COR-L47 (cell line): ENCODE data around the gene RALGAPB.
"Not testable (repeated sequence)": the region's sequence is repeated elsewhere in the genome, so short reads cannot be mapped to it uniquely, and the experiment has no call there.

ENCODE experiments used
- DNase-seq: peaks from one replicate; lab custom pipeline; 2025; lab: John Stamatoyannopoulos, UW

Gene RALGAPB

DNA sequence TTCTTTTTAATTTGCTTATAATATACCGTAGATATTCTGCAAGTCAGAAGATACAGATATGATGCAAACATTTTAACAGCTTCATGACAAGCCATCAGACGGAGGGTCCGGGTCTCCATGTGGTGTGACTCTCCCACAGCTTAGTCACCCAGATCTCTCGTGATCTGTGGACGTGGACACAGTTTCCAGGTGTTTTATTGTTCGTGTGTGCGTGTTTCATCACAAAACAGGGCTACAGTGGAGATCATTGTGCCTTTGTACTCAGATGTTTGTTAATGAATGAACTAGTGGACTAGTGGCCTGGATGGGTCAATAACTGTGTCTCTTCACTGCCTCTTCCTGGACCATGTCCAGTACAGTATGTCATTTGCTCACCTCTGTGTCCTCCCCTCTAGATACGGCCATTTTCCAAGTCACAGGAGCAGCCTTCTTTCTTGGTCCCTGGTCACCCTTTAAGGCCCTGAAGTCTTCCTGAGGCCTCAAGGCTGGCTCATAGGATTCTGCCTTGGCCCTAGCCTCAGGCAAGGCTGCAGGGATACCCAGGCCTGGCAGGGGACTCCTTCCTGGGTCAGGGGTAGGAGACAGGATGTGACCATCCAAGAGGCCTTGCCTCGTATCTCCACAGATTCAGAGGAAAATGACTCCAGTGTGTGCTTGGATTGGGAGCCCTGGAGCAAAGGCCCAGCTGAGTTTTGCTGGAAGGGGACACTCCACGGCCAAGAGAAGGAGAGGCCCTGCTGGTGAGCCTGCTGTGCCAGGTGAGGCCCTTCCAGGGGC lies 112.9 kb downstream of the RALGAPB start:
- no peak for DNase-seq

DNA sequence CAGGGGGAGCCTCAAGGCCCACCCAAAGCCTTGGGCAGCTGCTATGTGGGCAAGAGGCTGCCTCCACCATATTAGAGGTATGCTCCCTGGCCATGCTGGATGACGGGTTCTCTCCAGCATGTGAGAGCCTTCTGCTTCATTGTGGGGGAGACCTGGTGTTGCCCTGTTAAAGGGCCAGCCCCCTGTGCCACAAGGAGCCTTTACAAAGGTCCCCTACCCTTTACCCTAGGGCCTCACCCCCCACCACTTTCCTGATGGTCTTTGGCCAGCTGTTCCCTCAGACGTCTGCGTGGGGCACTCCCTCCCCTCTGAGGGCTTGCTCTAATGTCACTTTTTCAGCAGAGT lies 113.5 kb downstream of the RALGAPB start:
- DNase-seq = no peak

DNA sequence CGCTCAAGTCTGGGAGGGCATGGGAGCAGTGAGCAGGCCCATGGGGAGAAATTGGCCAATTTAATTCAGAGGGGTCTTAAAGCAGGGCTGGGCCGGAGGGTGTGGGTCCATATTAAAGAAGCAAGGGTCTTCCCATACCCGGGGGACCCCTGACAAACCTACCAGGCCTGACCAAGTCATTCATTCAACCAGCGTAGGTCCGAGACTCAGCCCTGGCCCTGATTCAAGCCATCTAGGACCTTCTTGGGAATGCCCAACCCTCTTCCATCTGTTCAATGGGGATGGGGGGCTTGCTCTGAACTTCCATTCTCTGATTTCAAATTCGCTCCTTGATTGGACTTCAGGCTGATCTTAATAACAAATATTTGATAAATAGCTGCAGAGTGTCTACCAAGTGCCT lies 115.7 kb downstream of the RALGAPB start:
- DNase-seq = no peak

DNA sequence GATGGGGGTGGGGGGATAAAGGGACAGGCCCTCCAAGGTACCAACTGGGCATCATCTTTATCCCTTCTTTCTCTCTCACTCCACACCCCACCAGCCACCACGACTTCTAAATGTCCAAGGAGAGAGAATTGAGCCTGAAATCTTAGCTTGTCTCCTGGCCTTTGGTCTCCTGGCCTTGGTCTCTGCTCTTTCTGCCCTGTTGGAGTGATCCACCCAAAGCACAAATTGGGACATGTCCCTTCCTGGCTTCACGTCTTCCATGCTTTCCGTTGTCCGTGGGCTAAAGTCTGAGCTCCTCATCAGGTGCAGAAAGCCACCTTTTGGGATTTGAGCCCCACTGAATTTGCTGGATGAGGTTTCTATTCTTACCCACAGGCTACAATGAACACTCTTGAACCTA lies 116.7 kb downstream of the RALGAPB start:
- no peak for DNase-seq

DNA sequence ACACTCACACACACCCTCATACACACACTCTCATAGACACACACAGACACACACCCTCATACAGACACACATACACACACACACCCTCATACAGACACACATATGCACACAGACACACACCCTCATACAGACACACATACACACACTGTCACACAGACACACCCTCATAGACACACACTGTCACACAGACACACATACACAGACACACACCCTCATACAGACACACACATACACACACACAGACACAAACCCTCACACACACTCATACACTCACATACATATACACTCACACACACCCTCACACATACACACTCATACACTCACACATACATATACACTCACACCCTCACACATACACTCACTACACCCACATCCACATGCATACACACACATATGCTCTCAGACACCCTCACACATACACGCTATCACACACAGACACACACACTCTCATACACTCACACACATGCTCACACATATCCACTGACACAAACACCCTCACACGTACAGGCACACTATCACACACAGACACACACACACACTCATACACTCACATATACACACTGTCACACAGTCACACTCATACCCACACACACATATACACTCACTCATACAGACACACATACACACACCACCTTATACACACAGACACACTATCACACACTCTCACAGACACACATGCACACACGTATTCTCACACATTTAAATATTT lies 117.5 kb downstream of the RALGAPB start:
- DNase-seq = no peak

DNA sequence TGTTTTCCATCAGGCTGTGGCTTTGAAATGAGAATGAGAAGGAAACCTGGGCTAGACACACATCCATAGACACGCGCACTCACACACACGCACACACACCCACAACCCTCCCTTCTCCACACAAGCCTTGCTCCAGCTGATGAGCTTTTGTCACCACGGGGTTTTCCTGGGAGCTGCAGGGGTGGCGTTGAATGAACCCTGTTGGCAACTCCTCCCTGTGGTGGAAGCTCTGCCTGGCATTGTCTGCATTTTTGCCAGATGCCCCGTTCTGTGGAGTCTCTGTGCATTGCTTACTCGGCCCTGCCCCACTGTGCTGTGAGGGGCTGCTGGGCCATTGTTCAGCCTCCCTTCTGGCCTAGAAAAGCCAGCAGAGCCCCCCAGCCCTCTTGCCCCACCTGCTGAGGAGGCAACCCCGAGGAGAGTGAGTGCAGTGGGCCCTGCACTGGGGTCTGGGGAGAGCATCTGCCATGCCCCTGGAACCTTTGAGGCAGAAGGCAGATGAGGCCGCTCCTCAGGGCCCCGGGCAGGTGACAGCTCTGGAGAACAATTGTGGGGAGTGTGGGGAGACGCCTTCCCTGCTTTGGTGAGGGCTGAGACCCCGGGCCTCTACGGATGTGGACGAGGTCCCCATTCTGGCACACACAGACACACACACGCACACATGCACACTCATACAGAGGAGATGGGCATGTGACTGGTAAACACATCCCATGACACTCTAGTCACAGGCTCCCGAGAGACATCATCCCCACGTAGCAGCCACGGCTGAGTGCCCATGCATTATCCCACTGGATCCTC lies 118.2 kb downstream of the RALGAPB start:
- DNase-seq = no peak

DNA sequence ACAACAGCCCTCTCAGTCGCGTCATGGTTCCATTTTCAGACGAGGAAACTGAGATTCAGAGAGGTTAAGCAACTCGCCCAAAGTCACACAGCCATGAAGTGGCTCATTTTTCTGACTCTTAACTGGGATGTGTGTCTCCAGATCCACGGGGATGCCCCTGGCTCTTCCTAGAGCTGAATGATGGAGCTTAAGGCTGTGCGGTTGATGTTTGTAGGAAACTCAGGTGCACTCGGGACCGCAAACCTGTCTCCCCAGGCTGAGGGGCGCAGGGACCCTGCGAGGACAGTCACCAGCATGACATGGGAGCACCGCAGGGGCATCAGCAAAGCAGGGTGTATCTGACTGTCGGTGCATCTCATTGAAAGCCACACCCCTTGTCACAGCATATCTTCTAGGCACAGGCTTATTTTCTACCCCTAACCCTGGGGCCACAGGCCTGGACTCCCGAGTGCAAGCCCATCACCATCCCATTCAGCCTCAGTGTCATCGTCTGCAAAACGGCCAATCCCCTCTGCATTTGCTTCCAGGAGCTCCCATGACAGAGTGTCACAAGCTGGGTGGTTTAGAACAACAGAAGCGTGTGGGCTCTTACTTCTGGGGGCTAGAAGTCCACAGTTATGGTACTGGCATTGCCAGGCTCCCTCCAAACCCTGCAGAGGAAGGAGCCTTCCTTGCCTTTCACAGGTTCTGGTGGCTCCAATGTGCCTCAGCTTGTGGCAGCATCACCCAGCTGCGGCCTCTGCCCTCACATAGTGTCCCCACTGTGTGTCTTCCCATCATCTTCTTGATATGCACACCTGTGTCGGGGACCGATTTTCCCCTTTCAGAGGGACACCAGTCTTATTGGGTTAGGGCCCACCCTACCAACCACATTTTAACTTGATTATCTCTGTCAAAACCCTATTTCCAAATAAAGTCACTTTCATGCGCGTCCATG lies 119.1 kb downstream of the RALGAPB start:
- no peak for DNase-seq

DNA sequence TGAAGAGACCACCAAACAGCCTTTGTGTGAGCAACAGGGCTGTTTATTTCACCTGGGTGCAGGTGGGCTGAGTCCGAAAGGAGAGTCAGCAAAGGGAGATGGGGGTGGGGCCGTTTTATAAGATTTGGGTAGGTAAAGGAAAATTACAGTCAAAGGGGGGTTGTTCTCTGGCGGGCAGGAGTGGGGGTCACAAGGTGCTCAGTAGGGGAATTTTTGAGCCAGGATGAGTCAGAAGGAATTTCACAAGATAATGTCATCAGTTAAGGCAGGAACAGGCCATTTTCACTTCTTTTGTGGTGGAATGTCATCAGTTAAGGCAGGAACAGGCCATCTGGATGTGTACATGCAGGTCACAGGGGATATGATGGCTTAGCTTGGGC lies 119.8 kb downstream of the RALGAPB start:
- DNase-seq = not testable (repeated sequence)

DNA sequence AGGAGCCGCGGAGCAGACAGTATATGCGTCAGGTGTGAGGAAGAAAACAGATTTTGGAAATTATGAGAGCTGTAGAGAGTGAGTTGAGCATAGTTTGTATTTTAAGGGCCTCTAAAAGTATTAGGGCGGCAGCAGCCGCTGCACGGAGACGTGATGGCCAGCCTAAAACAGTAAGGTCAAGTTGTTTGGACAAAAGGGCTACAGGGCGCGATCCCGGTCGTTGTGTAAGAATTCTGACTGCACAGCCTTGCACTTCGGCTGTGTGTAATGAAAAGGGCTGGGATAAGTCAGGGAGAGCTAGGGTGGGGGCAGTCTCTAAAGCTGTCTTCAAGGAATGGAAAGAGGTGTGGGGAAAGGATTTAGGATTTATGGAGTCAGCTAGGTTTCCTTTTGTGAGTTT lies 121.6 kb downstream of the RALGAPB start:
- DNase-seq = not testable (repeated sequence)

DNA sequence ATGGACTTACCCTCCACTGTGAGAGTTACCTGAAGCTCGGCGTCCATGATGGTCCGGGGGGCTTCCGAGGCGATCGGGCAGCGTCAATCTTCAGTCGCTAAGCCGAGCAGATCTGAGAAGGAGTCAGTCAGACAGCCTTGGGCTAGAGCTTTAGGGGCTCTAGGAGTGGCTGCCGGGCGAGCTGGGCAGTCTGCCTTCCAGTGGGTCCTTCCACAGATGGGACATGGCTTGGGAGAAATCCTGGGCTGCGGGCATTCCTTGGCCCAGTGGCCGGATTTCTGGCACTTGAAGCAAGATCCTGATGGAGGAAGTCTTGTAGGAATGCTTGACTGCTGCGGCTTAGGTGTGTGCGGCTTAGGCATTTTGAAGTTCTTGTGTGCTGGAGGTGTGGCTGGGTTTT lies 123.2 kb downstream of the RALGAPB start:
- DNase-seq = not testable (repeated sequence)

DNA sequence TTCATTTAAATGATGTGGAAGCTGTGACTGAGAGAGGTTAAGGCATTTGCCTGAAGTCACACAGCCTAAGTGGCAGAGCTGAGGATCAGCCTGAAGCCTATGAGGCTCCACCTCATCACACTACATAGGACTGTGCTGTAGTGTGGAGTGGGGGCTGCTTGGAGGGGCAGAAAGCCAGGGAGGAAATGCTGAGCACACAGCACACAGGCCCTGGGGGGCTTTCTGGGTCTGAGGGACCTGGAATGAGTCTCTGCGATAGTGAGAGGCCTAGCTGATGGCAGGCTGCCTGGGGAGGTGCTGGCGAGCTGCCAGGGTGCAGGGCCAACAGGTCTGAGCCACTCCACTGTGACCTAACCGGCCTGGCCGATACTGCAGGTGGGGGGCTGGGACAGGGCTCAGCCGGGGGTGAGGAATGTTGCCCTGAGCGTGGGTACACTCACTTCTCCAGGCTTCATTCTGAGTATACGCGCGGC lies 126.8 kb downstream of the RALGAPB start:
- no peak for DNase-seq

DNA sequence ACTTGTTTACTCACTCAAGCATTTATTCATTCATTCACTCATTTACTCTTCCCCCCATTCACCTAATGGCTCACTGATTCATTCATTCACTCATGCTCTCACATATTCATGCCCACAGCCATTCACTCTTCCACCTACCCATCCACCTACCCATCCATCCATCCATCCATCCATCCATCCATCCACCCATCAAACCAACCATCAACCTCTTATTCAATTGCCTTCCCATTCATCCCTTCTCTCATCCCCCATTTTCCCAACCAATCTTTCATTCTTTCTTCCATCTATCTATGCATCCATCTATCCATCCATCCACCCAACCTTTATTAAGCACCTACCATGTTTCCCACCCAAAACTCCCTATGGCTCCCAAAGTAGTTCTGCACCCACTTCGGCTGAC lies 127.4 kb downstream of the RALGAPB start:
- no peak for DNase-seq

DNA sequence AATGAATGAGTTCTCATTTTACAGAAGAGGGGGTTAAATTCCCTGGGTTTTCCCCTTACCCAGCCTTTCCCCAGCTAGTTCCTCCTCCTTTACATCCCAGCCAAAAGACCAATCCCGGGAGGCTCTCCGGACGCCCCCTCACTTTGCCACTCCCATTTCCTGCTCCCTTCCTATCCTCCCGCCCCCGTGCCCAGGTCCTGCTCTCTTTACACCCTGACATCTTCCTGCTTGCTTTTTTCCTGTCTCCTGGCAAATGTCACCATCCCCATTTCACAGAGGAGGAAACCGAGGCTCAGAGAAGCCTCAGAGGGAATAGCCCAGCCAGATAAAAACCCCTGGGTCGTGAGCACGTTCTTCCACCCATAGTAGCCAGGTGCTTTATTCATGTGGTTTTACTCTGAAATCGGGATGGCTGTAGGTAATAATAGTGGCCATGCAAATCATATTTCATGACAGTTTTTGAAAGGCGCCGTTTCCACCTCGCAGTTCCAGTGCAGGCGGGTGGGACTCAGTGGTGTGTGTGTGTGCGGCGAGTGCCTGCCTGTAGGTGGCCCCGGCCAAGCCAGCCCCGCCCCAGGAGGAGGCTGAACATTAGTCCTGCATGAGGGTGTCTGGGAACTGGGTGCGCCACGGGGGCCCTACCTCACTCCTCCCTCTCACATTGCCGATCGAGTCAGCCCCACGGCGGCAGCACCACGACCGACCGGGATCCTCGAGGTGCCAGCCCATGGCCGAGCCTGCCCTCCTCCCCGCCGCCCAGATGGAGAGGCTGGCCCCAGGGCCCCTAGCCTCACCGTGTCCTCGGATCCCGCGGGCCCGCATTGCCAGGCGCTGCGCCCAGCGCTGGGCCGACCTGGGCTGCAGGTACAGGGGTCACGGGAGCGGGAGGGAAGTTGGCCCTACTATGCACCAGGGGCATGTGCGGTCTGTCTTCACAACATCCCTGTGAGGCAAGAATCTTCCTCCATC lies 128.9 kb downstream of the RALGAPB start, which contains the start of gene ARHGAP40:
Gene ARHGAP40, plus strand, starts transcription at position 594 of the 969 bp plus-strand sequence.
- DNase-seq = no peak

DNA sequence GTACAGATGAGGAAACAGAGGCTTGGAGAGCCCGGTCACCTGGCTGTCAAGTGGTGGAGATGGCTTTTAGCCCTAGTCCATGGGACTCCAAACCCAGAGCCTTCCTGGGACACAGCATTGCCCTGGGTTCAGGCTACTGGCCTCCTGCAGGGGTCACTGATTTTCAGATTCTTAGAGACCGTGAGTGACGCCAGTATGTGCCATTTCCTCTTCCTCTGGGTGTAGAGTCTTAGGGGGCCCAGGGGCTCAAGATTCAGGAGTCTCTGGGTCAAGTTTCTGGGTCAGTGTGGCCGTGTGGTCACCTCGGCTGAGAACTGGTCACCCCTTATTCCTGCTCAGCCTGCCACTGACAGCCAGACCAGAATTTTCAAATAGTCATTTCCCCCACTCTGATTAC lies 129.5 kb downstream of the RALGAPB start:
- no peak for DNase-seq

DNA sequence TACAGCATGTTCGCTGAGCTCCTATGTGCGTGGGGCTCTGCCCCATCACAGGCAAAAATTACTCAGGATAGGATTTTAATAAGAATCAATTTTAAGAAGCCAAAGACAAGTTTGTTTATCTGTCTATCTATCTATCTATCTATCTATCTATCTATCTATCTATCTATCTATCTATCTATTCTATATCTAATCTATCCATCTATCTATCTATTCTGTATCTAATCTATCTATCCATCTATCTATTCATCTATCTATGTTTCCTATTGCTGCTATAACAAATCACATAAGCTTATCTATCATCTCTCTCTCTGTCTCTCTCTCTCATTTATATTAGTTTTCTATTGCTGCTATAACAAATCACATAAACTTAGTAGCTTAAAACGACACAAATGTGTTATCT lies 130.6 kb downstream of the RALGAPB start:
- DNase-seq = no peak

DNA sequence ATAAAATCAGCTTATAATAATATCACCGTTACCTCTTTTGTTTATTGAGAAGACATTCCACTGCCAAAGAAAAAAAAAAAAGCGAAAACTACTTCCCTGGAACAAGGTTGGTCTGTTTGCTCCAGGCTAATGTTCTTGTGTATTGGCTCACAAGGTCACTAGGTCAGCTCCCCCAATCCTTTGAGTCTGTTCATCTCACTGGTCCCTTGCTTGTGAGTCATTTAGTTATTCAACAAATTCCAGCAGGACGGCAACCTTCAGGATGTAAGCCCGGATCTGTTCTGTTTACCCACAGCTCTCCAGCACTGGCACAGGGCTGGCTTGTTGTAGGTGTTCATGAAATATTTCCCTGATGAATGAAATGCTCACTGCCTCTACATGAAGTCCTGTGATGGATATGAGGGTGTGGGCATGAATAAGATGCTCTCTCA lies 132.2 kb downstream of the RALGAPB start:
- DNase-seq = no peak

DNA sequence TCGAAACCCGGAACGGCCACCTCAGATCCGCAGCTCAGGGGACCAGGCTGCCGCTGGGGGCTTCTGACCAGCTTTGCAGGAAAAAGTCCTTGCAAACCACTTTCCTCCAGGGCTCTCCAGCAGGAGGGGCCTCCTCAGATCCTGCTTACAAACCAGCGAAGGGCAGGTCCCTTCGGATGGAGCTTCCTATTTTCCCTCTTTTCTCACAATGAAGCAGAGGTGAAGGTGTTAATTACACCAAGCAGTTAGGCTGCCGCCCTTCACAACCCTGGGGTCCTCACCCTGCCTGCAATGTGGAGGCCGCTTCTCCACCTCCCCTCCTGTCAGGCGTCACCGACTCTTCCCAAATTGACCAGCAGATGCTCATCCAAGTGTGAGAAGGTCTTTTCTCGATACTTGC lies 134.7 kb downstream of the RALGAPB start:
- no peak for DNase-seq

DNA sequence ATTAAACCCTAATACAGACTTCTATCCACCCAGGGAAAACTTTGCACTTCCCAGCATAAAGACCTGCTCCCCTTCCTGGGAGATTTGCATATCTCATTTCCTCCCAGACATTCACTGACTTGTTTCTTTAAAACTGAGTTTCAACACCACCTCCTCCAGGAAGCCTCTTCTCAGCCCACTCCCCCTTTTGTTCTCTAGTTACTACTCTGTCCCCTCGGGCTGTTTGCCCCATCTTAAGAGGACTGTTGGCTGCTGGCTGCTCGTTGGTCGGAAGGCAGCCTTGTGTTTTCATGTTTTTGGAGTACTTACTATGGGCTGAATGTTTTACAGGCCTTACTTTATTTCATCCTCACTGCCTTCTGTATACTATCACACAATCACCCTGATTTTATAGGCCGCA lies 135.5 kb downstream of the RALGAPB start:
- DNase-seq = no peak

DNA sequence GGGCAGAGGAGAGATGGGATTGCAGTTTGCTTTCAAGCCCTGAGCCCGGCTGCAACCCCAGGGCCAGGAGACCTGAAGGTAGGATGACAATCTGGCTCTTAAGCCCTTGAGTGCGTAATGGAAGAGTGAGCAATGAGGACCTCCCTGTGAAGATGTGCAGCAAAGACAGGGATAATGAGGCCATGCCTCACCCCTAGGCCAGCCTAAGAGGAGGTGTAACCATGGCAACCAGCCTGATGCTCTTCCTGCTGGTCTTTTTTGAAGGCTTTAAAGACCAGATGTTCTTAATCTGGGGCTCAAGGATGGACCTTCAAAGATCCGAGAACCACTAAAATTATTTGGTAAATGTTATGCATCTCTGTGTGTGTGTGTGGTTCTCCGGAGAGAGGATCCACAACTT lies 137.2 kb downstream of the RALGAPB start:
- DNase-seq = no peak

DNA sequence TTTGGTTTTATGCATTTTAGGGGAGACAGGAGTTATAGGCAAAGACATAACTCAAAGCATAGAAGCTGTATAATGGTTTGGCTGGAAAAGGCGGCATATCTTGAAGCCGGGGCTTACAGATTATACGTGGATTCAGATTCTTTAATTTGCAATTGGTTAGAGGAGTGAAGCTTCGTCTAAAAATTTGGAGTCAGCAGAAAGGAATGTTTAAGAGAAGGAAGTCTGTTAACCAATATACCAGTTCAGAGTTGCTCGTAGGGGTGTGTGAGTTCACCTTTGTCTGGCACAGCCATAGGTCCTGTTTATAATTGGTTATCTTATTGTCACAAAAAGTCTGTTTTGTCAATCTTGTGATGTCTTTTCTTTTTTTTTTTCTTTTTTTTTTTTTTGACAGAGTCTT lies 137.9 kb downstream of the RALGAPB start:
- DNase-seq = no peak
